GM21737 (cell line): ENCODE data around the gene MSLN.
"Not testable (repeated sequence)": the region's sequence is repeated elsewhere in the genome, so short reads cannot be mapped to it uniquely, and the experiment has no call there.

Source experiments
- ATAC-seq: cut with Tn5 transposase; IDR thresholded peaks from one replicate; pipeline ENCODE4 v1.9.1; 2021; ENCODE audit warnings: mild to moderate bottlenecking, moderate library complexity; ENCODE audit not compliant: unreplicated experiment

The MSLN gene

GRCh38 chr16:754121-754607, 6.4 kb upstream of the MSLN start:
- not testable (repeated sequence) for ATAC-seq

- ATAC-seq, result no peak
Measured at GRCh38 chr16:754656-755055, 5.9 kb upstream of the MSLN start.

DNA sequence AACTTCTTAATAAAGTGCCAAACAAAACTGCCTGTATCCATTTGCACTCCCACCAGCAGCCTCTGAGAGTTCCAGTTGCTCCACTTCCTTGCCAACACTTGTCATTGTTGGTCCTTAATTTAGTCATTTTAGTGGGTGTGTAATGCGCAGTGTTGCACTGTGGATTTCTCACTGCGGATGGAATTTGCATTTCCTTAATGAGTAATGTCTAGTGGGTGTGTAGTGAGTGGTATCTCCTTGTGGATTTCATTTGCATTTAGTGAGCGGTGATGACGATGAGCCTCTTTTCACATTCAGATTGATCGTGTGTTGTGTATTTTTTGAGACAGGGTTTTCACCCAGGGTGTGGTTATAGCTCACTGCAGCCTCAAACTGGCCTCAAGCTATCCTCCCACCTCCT, 4.1 kb upstream of the MSLN start:
- no peak for ATAC-seq

- ATAC-seq, result no peak
Measured at GRCh38 chr16:759110-759910, 1.2 kb upstream of the MSLN start.

DNA sequence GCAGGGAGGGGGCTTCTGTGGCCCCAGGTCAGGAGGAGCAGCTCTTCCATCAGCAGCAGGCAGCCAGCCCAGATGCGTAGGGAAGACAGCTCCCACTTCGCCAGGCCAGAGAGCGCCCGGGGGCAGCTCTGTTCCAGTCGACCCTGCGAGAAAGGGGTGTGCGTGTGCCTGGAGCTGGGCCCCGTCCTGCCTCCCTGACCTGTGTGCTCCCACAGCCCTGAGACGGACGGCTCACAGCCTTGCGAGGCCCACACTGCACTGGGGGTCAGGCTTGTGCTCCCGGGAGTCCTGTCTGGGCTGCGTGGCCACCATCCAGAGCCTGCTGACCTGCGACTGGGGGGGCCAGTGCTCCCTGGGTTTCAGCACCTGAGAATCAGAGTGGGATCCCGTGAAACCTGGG, 469 bp upstream of the MSLN start:
- ATAC-seq, result no peak

DNA sequence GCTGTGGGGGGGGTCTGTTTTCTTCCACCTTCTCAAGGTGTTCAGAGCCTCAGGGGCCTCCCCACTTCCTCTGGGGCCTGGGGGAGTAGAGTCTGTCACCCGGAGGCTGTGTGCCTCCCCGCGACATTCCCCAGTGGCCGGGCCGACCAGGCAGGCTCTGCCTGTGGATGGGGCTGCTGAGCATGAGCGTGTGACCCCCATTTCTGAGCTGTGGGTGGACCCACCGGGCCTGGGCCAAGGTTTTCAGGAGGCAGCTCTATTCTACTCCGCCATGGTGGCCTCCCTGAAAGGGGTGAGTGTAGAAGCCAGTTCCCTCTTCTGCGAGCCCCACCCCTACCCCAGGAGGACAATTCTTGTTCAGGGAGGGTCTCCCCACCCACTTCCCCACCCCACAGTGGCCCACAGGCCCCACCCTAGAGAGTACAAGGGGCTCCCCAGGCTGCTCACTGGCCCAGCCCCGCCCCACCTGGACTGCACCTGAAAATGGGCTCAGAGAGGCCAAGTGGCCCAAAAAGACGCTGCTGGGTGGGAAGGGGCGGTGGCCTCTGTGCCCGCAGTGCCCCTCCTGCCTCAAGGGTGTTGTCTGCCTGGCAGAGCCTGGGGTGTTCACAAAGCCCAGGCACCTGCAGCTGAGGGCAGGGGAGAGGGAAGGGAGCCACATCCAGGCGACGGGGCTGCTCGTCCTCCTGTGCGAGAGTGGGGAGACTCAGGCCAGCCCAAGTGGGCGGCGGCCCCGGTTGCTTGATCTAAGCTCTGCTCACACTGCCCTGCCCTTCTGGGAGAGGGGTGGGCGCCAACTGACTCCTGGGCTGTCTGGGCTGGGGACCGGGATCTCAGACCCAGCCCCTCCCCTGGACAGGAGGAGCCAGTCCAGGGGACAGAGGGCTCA, 1.3 kb downstream of the MSLN start:
- no peak for ATAC-seq

GRCh38 chr16:762595-763268, 2.2 kb downstream of the MSLN start:
- ATAC-seq, result no peak

GRCh38 chr16:763369-764183, 3.0 kb downstream of the MSLN start:
- ATAC-seq, result no peak

GRCh38 chr16:764184-764750, 3.7 kb downstream of the MSLN start:
- ATAC-seq, result no peak

DNA sequence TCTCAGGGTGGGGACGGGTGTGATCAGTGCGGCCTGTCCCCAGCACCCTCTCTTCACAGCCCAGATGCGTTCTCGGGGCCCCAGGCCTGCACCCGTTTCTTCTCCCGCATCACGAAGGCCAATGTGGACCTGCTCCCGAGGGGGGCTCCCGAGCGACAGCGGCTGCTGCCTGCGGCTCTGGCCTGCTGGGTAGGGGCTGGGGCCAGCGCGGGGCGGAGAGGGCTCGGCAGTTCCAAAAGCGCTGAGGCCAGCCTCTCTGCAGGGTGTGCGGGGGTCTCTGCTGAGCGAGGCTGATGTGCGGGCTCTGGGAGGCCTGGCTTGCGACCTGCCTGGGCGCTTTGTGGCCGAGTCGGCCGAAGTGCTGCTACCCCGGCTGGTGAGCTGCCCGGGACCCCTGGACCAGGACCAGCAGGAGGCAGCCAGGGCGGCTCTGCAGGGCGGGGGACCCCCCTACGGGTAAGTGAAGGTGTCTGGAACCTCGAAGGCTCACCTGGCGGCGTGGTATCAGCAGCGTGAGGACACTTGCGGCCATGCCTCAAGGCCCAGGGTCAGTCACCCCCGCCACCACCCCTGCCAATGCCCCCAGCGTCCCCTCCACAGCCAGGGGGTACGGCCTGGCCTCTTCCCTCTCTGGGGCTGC, 4.4 kb downstream of the MSLN start:
- no peak for ATAC-seq

GRCh38 chr16:765488-765865, 4.9 kb downstream of the MSLN start:
- ATAC-seq, result no peak

- ATAC-seq, result no peak
Measured at GRCh38 chr16:766008-766819, 5.7 kb downstream of the MSLN start.

DNA sequence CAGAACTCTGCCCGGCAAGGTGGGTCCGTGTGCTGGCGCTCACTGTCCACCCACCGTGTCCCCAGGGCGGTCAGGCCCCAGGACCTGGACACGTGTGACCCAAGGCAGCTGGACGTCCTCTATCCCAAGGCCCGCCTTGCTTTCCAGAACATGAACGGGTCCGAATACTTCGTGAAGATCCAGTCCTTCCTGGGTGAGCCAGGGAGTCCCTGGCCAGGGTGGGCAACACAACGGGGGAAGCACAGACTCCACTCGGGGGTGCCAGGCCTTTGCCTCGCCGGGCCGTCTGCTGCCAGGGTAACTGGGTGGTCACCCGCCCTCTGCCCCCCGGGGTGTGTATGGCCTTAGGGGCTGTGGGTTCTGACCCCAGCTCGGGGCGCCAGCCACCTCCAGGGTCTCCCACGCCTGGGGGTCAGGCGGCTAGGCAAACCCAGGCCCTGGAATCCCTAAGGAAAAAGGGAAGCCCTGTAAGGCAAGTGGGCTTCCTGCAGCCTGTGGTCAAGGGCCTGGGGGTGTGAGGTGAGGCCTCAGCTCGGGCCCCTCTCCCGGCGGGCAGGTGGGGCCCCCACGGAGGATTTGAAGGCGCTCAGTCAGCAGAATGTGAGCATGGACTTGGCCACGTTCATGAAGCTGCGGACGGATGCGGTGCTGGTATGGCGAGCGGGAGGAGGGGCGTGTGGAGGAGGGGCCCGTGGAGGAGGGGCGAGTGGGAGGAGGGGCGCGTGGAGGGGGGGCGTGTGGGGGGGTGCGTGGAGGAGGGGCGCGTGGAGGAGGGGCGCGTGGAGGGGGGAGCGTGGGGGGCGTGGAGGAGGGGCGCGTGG, 6.5 kb downstream of the MSLN start:
- ATAC-seq, result no peak

GRCh38 chr16:767743-768235, 7.3 kb downstream of the MSLN start:
- no peak for ATAC-seq

GRCh38 chr16:768428-768827, 7.9 kb downstream of the MSLN start:
- ATAC-seq, result no peak

- ATAC-seq, result no peak
Measured at GRCh38 chr16:769184-769784, 8.8 kb downstream of the MSLN start.

GRCh38 chr16:769934-770333, 9.4 kb downstream of the MSLN start:
- ATAC-seq, result no peak
